ENCODE results near the gene TMEM14C. TPM values are rescaled to one million over a fixed set of nuclear protein-coding genes. Genes with fewer than 3 reads are reported as not detected.

Gene TMEM14C
- total RNA-seq, 2 donors from 2014 or later = 99.7 to 208 TPM

DNA sequence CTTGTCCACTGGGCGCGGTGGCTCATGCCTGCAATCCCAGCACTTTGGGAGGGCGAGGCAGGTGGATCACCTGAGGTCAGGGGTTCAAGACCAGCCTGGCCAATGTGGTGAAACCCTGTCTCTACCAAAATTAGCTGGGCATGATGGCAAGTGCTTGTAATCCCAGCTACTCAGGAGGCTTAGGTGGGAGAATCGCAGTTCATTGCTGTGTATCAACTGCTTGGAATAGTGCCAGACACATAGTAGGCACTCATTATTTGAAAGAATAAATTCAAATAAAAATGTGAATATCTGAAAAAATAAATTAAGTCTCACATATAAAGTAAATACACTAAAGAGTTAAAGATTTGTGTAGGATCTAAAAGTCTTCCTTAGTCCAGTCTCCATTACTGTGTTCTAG is 26.2 kb upstream of the TMEM14C start:
- TF ChIP-seq POLR2AphosphoS5 (IDR thresholded peaks at IDR 0.05) (no peak), POLR2A (IDR thresholded peaks at IDR 0.05) (no peak)
- TF ChIP-seq, protein P1, sequence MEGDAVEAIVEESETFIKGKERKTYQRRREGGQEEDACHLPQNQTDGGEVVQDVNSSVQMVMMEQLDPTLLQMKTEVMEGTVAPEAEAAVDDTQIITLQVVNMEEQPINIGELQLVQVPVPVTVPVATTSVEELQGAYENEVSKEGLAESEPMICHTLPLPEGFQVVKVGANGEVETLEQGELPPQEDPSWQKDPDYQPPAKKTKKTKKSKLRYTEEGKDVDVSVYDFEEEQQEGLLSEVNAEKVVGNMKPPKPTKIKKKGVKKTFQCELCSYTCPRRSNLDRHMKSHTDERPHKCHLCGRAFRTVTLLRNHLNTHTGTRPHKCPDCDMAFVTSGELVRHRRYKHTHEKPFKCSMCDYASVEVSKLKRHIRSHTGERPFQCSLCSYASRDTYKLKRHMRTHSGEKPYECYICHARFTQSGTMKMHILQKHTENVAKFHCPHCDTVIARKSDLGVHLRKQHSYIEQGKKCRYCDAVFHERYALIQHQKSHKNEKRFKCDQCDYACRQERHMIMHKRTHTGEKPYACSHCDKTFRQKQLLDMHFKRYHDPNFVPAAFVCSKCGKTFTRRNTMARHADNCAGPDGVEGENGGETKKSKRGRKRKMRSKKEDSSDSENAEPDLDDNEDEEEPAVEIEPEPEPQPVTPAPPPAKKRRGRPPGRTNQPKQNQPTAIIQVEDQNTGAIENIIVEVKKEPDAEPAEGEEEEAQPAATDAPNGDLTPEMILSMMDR (IDR thresholded peaks at IDR 0.05) = no peak
- H3K4me1 ChIP-seq (replicated peaks) = peaks cover 3% of the 10 kb centered on the region
- no peaks in the 10 kb centered on the region for H3K27me3 ChIP-seq (replicated peaks; ENCODE audit: insufficient read depth)
- H3K36me3 ChIP-seq = no peaks in the 10 kb centered on the region
- intact Hi-C loops (cut with DNase I) = loop anchor here (10.0 kb wide), 1 partner anchor 82 kb away; no protein-coding TSS in a partner anchor
- H3K9me3 ChIP-seq = no peaks in the 10 kb centered on the region
- WGBS = 99% methylated on average over 4 of the region's 4 CpGs
- DNase-seq (ENCODE audit: low spot score) = no peak
- H3K4me3 ChIP-seq = peak overlapping the region in 1 of 2 donors; percentile 68
- H3K27ac ChIP-seq = peak overlapping the region in 1 of 2 donors; percentile 92

DNA sequence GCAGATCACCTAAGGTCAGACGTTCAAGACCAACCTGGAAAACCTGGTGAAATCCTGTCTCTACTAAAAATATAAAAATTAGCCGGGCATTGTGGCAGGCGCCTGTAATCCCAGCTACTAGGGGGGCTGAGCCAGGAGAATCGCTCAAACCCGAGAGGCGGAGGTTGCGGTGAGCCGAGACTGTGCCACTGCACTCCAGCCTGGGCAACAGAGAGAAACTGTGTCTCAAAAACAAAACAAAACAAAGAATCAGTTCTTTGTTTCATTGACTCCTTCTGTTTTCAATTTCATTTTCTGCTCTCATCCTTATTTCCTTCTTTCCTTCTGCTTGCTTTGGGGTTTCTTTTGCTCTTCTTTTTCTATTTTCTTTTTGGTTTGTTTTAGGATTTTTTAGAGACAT is 8.9 kb upstream of the TMEM14C start:
- TF ChIP-seq, protein P1 (IDR thresholded peaks at IDR 0.05) = no peak
- TF ChIP-seq POLR2A (IDR thresholded peaks at IDR 0.05) (no peak), POLR2AphosphoS5 (IDR thresholded peaks at IDR 0.05) (no peak)
- H3K4me3 ChIP-seq = no peak overlapping the region
- no peak overlapping the region for H3K27ac ChIP-seq
- H3K9me3 ChIP-seq = no peaks in the 10 kb centered on the region
- H3K36me3 ChIP-seq = no peaks in the 10 kb centered on the region
- 82% methylated on average over 8 of the region's 8 CpGs for WGBS
- DNase-seq (ENCODE audit: low spot score) = no peak
- intact Hi-C loops (cut with DNase I) = no loop called here
- H3K27me3 ChIP-seq (replicated peaks; ENCODE audit: insufficient read depth) = no peaks in the 10 kb centered on the region
- H3K4me1 ChIP-seq (replicated peaks) = no peaks in the 10 kb centered on the region

DNA sequence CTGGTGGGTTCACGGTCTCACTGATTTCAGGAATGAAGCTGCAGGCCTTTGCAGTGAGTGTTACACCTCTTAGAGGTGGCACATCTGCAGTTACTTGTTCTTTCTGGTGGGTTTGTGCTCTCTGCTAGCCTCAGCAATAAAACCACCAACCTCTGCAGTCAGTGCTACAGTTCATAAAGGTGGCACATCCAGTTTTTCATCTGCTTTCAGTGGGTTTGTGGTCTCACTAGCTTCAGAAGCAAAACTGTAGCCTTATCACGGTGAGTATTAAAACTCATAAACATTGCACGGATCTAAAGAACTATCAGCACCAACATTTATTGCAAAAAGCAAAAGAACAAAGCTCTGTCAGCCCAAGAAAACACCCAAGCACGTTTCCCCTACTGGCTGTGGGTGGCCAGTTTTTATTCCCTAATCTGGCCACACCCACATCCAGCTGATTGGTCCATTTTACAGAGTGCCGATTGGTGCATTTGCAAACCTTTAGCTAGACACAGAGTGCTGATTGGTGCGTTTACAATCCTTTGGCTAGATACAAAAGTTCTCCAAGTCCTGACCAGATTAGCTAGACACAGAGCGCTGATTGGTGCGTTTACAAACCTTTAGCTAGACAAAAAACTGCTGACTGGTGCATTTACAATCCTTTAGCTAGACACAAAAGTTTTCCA is 3.4 kb upstream of the TMEM14C start:
- no peaks in the 10 kb centered on the region for H3K27me3 ChIP-seq (replicated peaks; ENCODE audit: insufficient read depth)

DNA sequence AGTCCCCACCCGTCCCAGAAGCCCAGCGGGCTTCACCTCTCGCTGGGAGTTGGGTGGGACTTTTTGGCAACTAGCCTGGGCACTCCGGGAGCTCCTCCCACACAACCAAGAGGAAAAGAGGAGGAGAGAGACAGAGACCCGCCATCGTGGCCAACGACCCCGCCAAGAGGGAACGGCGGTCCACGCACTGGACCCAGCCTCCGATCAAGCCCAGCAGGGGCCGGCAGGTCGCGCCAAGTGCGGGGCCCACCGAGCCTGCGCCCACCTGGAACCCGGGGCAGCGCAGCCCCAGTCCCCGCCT is 3.0 kb upstream of the TMEM14C start:
- 40% methylated on average over 20 of the region's 21 CpGs for WGBS
- Histone ChIP-seq H3K27ac (peak overlapping the region; percentile 68 to 79), H3K9me3 (no peaks in the 10 kb centered on the region), H3K4me1 (replicated peaks) (peaks cover 8% of the 10 kb centered on the region), H3K36me3 (no peaks in the 10 kb centered on the region), H3K27me3 (replicated peaks; ENCODE audit: insufficient read depth) (no peaks in the 10 kb centered on the region), H3K4me3 (peak overlapping the region; percentile 45 to 46)
- intact Hi-C loops (cut with DNase I) = no loop called here
- DNase-seq (ENCODE audit: low spot score) = no peak
- TF ChIP-seq POLR2AphosphoS5 (IDR thresholded peaks at IDR 0.05) = no peak
- TF ChIP-seq, protein P1 (IDR thresholded peaks at IDR 0.05) = no peak
- no peak for TF ChIP-seq POLR2A (IDR thresholded peaks at IDR 0.05)

More for the DNA sequence above, 3.4 kb upstream of the TMEM14C start:
- intact Hi-C loops (cut with DNase I) = no loop called here
- Histone ChIP-seq H3K4me1 (replicated peaks) (peaks cover 6% of the 10 kb centered on the region), H3K27ac (no peak overlapping the region), H3K36me3 (no peaks in the 10 kb centered on the region), H3K4me3 (peak overlapping the region; percentile 45 to 46), H3K9me3 (no peaks in the 10 kb centered on the region)
- TF ChIP-seq POLR2A (IDR thresholded peaks at IDR 0.05) (no peak), POLR2AphosphoS5 (IDR thresholded peaks at IDR 0.05) (no peak)
- TF ChIP-seq, protein P1 (IDR thresholded peaks at IDR 0.05) = no peak
- DNase-seq (ENCODE audit: low spot score) = no peak
- 75% methylated on average over 8 of the region's 8 CpGs for WGBS

All from prostate gland (tissue), 2 donors.